Lower lobe of right lung (tissue), 2 donors: Measurements from ENCODE around the gene ST3GAL5. TPM values are rescaled to one million over a fixed set of nuclear protein-coding genes. Genes with fewer than 3 reads are reported as not detected.
A peak's percentile ranks its signal among the peaks of the same experiment; 100 is the strongest.

Source experiments
- ATAC-seq, 2 donors: fragments of 200-7000 bp; cut with Tn5 transposase; one replicate each; pipeline ENCODE4 v1.9.1; 2020 to 2022; ENCODE audit warnings: mild to moderate bottlenecking in 2 of 2, moderate library complexity in 2 of 2
- DNase-seq: peaks from one replicate; pipeline ENCODE4 v3.0.0-alpha.2; 2020
- H3K27ac ChIP-seq: fragments of 200-600 bp; one replicate; pipeline ENCODE4 v1.8.0; 2022
- H3K27me3 ChIP-seq: fragments of 200-600 bp; one replicate; pipeline ENCODE4 v1.8.0; 2022; ENCODE audit warnings: low read depth
- H3K36me3 ChIP-seq: fragments of 200-600 bp; one replicate; pipeline ENCODE4 v1.8.0; 2022; ENCODE audit warnings: mild to moderate bottlenecking
- H3K4me1 ChIP-seq: fragments of 200-600 bp; one replicate; pipeline ENCODE4 v1.8.0; 2022
- H3K4me3 ChIP-seq: fragments of 200-600 bp; one replicate; pipeline ENCODE4 v1.8.0; 2022; ENCODE audit warnings: mild to moderate bottlenecking
- H3K9me3 ChIP-seq: fragments of 200-600 bp; one replicate; pipeline ENCODE4 v1.8.0; 2022
- CTCF ChIP-seq: fragments of 200-600 bp; IDR thresholded peaks from one replicate; pipeline ENCODE4 v1.8.0; 2022; ENCODE audit warnings: antibody characterized with exemption, mild to moderate bottlenecking
- intact Hi-C: fragments of 100-400 bp; cut with DNase I; formaldehyde crosslinking; loops from one replicate; pipeline ENCODE4 v1.11.0; 2022
- total RNA-seq: library from RNA; stranded (reverse); fragmentation: NEBNext Ultra II Directional; extraction: Animal tissue kit (Norgen Biotek cat#: 25700); gene quantifications from one replicate; pipeline ENCODE4 v1.2.1, GENCODE V29; 2021
- donor health status: DM: no; HTN: yes; CAD: no; lungs with severe emphysema.

The ST3GAL5 gene
- total RNA-seq, 1 donor from 2014 or later = 72.4 TPM

- Histone ChIP-seq H3K36me3 (no peaks in the 10 kb centered on the region), H3K9me3 (no peaks in the 10 kb centered on the region), H3K27ac (no peak overlapping the region), H3K4me3 (no peak overlapping the region), H3K27me3 (no peaks in the 10 kb centered on the region), H3K4me1 (peaks cover 16% of the 10 kb centered on the region)
- no peak for TF ChIP-seq CTCF
- ATAC-seq (peak in 1 of 2 donors; percentile 21), DNase-seq (no peak)
- intact Hi-C loops = no loop called here
Measured at GRCh38 chr2:85926931-85927661, 38.3 kb upstream of the ST3GAL5 start.

GRCh38 chr2:85926526-85926925 lies 37.7 kb upstream of the ST3GAL5 start:
- intact Hi-C loops = no loop called here
- ATAC-seq = no peak
- H3K36me3 ChIP-seq = no peaks in the 10 kb centered on the region
- H3K4me1 ChIP-seq = peaks cover 18% of the 10 kb centered on the region
- no peak overlapping the region for H3K4me3 ChIP-seq
- no peak for TF ChIP-seq CTCF
- no peaks in the 10 kb centered on the region for H3K27me3 ChIP-seq
- H3K9me3 ChIP-seq = no peaks in the 10 kb centered on the region
- DNase-seq = no peak
- no peak overlapping the region for H3K27ac ChIP-seq

- Histone ChIP-seq H3K4me3 (no peak overlapping the region), H3K4me1 (peaks cover 23% of the 10 kb centered on the region), H3K9me3 (no peaks in the 10 kb centered on the region), H3K27me3 (no peaks in the 10 kb centered on the region), H3K36me3 (no peaks in the 10 kb centered on the region), H3K27ac (no peak overlapping the region)
- TF ChIP-seq CTCF = no peak
- intact Hi-C loops = no loop called here
- ATAC-seq (no peak), DNase-seq (no peak)
Measured at GRCh38 chr2:85925216-85925671, 36.5 kb upstream of the ST3GAL5 start.

GRCh38 chr2:85924522-85924921 lies 35.7 kb upstream of the ST3GAL5 start:
- peak; percentile 60 to 67 for ATAC-seq
- no peak for DNase-seq
- Histone ChIP-seq H3K9me3 (no peaks in the 10 kb centered on the region), H3K27ac (peak overlapping the region; percentile 62), H3K4me3 (no peak overlapping the region), H3K36me3 (no peaks in the 10 kb centered on the region), H3K4me1 (peaks cover 23% of the 10 kb centered on the region), H3K27me3 (no peaks in the 10 kb centered on the region)
- TF ChIP-seq CTCF = no peak
- intact Hi-C loops = no loop called here

GRCh38 chr2:85922199-85922598 lies 33.4 kb upstream of the ST3GAL5 start:
- intact Hi-C loops = no loop called here
- Histone ChIP-seq H3K36me3 (no peaks in the 10 kb centered on the region), H3K27ac (no peak overlapping the region), H3K9me3 (no peaks in the 10 kb centered on the region), H3K27me3 (no peaks in the 10 kb centered on the region), H3K4me3 (no peak overlapping the region), H3K4me1 (peaks cover 23% of the 10 kb centered on the region)
- no peak for DNase-seq
- no peak for TF ChIP-seq CTCF
- no peak for ATAC-seq
